ENCODE results near the gene GHR. TPM values are rescaled to one million over a fixed set of nuclear protein-coding genes. Genes with fewer than 3 reads are reported as not detected.

GHR gene
- total RNA-seq, 1 donor from 2014 or later, result 0.61 TPM

DNA sequence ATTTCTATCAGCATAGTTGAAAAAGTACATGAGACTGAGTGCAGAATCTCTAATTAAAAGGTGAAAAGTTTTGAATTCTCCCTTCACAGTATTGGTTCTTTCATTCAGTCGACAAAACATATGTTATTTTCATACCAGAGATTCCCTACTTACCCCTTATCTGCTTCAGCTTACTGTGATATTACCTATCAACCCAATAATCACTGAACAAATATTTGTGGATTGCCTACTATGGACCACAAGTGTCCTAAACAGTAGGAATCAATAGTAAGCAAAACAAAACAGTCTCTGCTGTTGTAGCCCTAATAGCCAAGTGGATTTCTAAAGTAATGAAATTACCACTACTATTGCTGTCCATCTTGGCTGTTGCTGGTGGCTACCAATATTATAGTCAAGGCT is 344.9 kb downstream of the GHR start:
- Mint-ChIP-seq H3K4me3 (no peak overlapping the region), H3K36me3 (ENCODE audit: low read depth) (no peaks in the 10 kb centered on the region), H3K4me1 (no peaks in the 10 kb centered on the region), H3K9me3 (no peaks in the 10 kb centered on the region), H3K27ac (ENCODE audit: unreplicated experiment) (no peak overlapping the region), H3K27me3 (ENCODE audit: low read depth) (peaks cover 29% of the 10 kb centered on the region)
- no peak for DNase-seq (ENCODE audit: low read depth, low spot score)
- TF ChIP-seq, protein P1, sequence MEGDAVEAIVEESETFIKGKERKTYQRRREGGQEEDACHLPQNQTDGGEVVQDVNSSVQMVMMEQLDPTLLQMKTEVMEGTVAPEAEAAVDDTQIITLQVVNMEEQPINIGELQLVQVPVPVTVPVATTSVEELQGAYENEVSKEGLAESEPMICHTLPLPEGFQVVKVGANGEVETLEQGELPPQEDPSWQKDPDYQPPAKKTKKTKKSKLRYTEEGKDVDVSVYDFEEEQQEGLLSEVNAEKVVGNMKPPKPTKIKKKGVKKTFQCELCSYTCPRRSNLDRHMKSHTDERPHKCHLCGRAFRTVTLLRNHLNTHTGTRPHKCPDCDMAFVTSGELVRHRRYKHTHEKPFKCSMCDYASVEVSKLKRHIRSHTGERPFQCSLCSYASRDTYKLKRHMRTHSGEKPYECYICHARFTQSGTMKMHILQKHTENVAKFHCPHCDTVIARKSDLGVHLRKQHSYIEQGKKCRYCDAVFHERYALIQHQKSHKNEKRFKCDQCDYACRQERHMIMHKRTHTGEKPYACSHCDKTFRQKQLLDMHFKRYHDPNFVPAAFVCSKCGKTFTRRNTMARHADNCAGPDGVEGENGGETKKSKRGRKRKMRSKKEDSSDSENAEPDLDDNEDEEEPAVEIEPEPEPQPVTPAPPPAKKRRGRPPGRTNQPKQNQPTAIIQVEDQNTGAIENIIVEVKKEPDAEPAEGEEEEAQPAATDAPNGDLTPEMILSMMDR (conservative IDR thresholded peaks at IDR 0.05), result no peak

DNA sequence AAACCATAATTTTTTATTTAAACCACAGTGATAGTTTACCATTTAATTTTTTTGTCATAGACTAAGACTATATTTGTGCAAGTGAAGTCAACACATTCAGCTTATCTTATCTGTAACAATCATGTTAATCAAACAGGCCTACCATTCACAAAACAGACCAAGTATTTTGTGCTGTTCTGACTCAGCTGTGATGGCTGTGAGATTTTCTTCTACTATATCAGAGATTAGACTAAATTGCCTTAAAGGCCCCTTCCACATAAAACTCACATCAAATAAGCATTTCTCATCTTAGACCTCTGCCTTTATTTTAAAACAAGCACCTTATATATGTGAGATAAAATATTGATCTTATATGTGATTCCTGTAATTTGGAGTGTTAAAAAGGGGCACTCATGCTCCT is 346.8 kb downstream of the GHR start:
- no peak for DNase-seq (ENCODE audit: low read depth, low spot score)
- Mint-ChIP-seq H3K27me3 (ENCODE audit: low read depth) (peaks cover 29% of the 10 kb centered on the region), H3K36me3 (ENCODE audit: low read depth) (no peaks in the 10 kb centered on the region), H3K4me3 (no peak overlapping the region), H3K27ac (ENCODE audit: unreplicated experiment) (no peak overlapping the region), H3K9me3 (no peaks in the 10 kb centered on the region), H3K4me1 (no peaks in the 10 kb centered on the region)
- TF ChIP-seq, protein P1 (conservative IDR thresholded peaks at IDR 0.05), result no peak

Data from neural crest cell (in vitro differentiated cells).